OCI-LY3 (cell line): ENCODE measurements around the gene RFX3.

Experiments used
- H2AFZ ChIP-seq: fragments of 200-600, 300-600 bp; shearing (Covaris generic); 2 replicates; pipeline ENCODE4 v1.6.0; 2014; ENCODE audit warnings: antibody characterized with exemption, low read depth, low read length
- H3K27ac ChIP-seq: fragments of 200-600, 300-600 bp; sonication (generic); 2 replicates; pipeline ENCODE4 v1.5.1; 2014; ENCODE audit warnings: mild to moderate bottlenecking, low read length, moderate library complexity, mixed read lengths
- H3K27me3 ChIP-seq: fragments of 200-600, 300-600 bp; sonication (generic); 2 replicates; pipeline ENCODE4 v1.6.1; 2014; ENCODE audit warnings: low read depth, low read length, mixed read lengths
- H3K36me3 ChIP-seq: fragments of 200-600, 300-600 bp; sonication (generic); replicated peaks from 2 replicates; pipeline ENCODE3; 2014; ENCODE audit warnings: low read depth, low read length, mixed read lengths
- H3K4me1 ChIP-seq: fragments of 300-600, 200-600 bp; sonication (generic); 2 replicates; pipeline ENCODE4 v1.6.1; 2014; ENCODE audit warnings: low read length, mixed read lengths
- H3K4me2 ChIP-seq: fragments of 200-600, 300-600 bp; sonication (generic); 2 replicates; pipeline ENCODE4 v1.6.1; 2014; ENCODE audit warnings: low read length, mixed read lengths
- H3K4me3 ChIP-seq: fragments of 300-600, 200-600 bp; sonication (generic); 2 replicates; pipeline ENCODE4 v1.5.1; 2014; ENCODE audit warnings: antibody characterized with exemption, mild to moderate bottlenecking, low read length, moderate library complexity
- H3K79me2 ChIP-seq: fragments of 300-600, 200-600 bp; shearing (Covaris generic); 2 replicates; pipeline ENCODE4 v1.6.1; 2014; ENCODE audit warnings: mild to moderate bottlenecking, low read length, mixed read lengths
- H3K9ac ChIP-seq: fragments of 300-600, 200-600 bp; shearing (Covaris generic); 2 replicates; pipeline ENCODE4 v1.6.0; 2014; ENCODE audit warnings: mild to moderate bottlenecking, low read length, moderate library complexity
- H3K9me3 ChIP-seq: fragments of 200-600, 300-600 bp; shearing (Covaris generic); 2 replicates; pipeline ENCODE4 v1.6.1; 2014; ENCODE audit warnings: low read length, mixed read lengths; ENCODE audit not compliant: insufficient read depth
- H4K20me1 ChIP-seq: fragments of 200-600, 300-600 bp; sonication (generic); 2 replicates; pipeline ENCODE4 v1.6.1; 2016; ENCODE audit warnings: low read length, mixed read lengths; ENCODE audit not compliant: insufficient read depth
- EZH2phosphoT487 ChIP-seq: fragments of 200-600 bp; shearing (Covaris generic); IDR thresholded peaks from 2 replicates; pipeline ENCODE4 v1.6.1; 2018; ENCODE audit warnings: antibody characterized with exemption, mixed run types, low read depth
- TF ChIP-seq, protein P1 (sequence below): fragments of 200-600, 300-600 bp; sonication (generic); IDR thresholded peaks from 2 replicates; pipeline ENCODE4 v1.5.1; 2014; ENCODE audit warnings: antibody characterized with exemption, low read length, low read depth

RFX3 gene

DNA sequence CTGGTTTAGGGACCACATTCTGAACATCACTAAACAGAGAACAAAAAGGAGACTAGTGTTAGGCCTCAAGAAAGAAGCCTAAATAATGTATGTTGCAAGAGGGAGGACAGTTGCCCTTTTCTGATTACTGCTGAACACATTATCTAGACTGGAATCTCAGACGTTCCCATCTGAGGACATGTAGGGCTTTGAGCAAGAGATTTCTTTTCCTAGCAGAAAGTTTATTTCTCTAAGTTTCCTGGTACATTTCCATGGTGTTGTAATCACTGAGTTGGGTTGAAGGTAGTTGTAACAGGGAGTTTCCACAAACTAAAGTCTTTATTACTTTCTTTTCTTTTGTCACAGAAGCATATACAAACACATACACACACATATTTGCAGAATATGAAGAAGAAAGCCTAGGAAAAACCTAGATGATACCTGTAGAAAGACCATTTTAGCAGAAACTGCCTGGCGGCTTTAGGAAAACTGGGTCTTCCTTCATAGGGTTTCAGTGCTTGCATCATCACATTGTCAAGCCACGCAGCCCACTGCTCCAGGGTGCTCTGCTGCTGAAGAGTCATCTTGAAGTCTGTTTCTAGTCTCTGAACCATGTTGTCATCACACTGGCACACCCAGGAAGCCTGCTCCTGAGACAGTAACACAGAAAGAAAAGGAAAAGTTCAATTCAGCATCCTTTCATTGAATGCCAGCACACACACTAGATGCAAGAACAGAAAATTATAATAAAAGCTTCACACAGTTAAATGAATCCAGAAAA is 269.1 kb downstream of the RFX3 start:
- H3K9ac ChIP-seq: no peak overlapping the region
- no peak overlapping the region for H3K4me2 ChIP-seq
- H3K4me1 ChIP-seq: peaks cover 5% of the 10 kb centered on the region
- H3K79me2 ChIP-seq: no peaks in the 10 kb centered on the region
- no peak overlapping the region for H2AFZ ChIP-seq
- H3K36me3 ChIP-seq: no peaks in the 10 kb centered on the region
- H3K9me3 ChIP-seq: no peaks in the 10 kb centered on the region
- H3K27ac ChIP-seq: no peak overlapping the region
- no peak overlapping the region for H3K4me3 ChIP-seq
- H3K27me3 ChIP-seq: peaks cover 10% of the 10 kb centered on the region; the same call in 1 of the 2 replicates
- no peaks in the 10 kb centered on the region for H4K20me1 ChIP-seq
- TF ChIP-seq EZH2phosphoT487: no peak
- TF ChIP-seq, protein P1, sequence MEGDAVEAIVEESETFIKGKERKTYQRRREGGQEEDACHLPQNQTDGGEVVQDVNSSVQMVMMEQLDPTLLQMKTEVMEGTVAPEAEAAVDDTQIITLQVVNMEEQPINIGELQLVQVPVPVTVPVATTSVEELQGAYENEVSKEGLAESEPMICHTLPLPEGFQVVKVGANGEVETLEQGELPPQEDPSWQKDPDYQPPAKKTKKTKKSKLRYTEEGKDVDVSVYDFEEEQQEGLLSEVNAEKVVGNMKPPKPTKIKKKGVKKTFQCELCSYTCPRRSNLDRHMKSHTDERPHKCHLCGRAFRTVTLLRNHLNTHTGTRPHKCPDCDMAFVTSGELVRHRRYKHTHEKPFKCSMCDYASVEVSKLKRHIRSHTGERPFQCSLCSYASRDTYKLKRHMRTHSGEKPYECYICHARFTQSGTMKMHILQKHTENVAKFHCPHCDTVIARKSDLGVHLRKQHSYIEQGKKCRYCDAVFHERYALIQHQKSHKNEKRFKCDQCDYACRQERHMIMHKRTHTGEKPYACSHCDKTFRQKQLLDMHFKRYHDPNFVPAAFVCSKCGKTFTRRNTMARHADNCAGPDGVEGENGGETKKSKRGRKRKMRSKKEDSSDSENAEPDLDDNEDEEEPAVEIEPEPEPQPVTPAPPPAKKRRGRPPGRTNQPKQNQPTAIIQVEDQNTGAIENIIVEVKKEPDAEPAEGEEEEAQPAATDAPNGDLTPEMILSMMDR: no peak

DNA sequence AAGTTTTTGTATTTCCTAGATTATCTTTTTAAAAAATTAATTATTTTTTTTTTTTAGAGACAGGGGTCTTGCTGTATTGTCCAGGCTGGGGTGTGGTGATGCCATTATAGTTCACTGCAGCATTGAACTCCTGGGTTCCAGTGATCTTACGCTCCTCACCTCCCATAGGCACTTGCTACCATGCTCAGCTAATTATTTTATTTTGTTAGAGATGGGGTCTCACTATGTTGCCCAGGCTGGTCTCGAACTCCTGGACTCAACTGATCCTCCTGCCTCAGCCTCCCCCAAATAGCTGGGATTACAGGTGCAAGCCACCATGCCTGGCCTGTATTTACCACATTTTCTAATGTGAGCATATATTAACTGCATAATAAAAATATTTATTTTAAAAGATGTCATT is 274.5 kb downstream of the RFX3 start:
- H3K27ac ChIP-seq: no peak overlapping the region
- H3K4me2 ChIP-seq: no peak overlapping the region
- TF ChIP-seq EZH2phosphoT487: no peak
- TF ChIP-seq, protein P1: no peak
- no peaks in the 10 kb centered on the region for H4K20me1 ChIP-seq
- H3K9me3 ChIP-seq: no peaks in the 10 kb centered on the region
- no peak overlapping the region for H3K4me3 ChIP-seq
- no peaks in the 10 kb centered on the region for H3K79me2 ChIP-seq
- no peaks in the 10 kb centered on the region for H3K36me3 ChIP-seq
- H3K9ac ChIP-seq: no peak overlapping the region
- H3K27me3 ChIP-seq: no peaks in the 10 kb centered on the region
- no peaks in the 10 kb centered on the region for H3K4me1 ChIP-seq
- no peak overlapping the region for H2AFZ ChIP-seq

DNA sequence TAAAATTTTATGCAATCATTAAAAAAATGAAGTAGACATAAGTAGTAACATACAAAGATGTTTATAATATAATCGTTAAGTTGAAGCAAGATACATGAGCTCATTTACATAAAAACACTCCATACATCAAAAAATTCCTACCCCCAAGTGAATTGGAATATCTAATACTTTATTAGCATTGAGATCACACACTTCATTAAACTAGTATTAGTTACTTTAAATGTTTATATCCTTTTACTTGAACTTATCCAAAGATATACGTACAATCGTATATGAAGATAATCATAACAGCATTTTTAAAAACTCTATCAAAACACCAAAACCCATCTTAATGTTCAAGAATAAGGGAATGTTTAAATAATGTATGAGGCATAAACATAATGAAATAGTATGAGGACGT is 275.1 kb downstream of the RFX3 start:
- H3K27ac ChIP-seq: no peak overlapping the region
- H3K9me3 ChIP-seq: no peaks in the 10 kb centered on the region
- H3K27me3 ChIP-seq: no peaks in the 10 kb centered on the region
- H3K4me3 ChIP-seq: no peak overlapping the region
- H2AFZ ChIP-seq: no peak overlapping the region
- TF ChIP-seq EZH2phosphoT487: no peak
- TF ChIP-seq, protein P1: no peak
- no peaks in the 10 kb centered on the region for H3K79me2 ChIP-seq
- no peak overlapping the region for H3K4me2 ChIP-seq
- no peaks in the 10 kb centered on the region for H4K20me1 ChIP-seq
- H3K9ac ChIP-seq: no peak overlapping the region
- H3K36me3 ChIP-seq: no peaks in the 10 kb centered on the region
- H3K4me1 ChIP-seq: peaks cover 3% of the 10 kb centered on the region

DNA sequence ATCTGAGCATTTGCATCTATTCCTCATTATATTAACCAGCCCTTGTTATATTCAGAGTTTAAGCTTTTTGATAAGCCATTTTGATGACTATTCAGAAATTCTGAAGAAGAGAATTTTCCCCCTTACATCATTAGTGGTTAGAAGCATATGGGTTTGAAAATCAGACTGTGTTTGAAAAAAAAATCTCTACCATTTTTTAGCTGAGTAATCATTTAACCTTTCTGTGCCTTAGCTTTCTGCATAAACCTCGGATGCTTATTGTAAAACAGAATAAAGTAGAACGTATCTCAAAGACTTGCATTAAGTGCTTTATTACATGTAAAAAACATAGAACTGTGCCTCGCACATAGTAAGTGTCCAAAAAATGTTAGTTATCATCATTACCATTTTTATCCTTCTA is 278.6 kb downstream of the RFX3 start:
- Histone ChIP-seq H4K20me1 (no peaks in the 10 kb centered on the region), H3K9ac (no peak overlapping the region), H3K4me1 (peaks cover 28% of the 10 kb centered on the region), H3K36me3 (no peaks in the 10 kb centered on the region), H2AFZ (no peak overlapping the region), H3K27ac (no peak overlapping the region), H3K4me3 (no peak overlapping the region), H3K79me2 (no peaks in the 10 kb centered on the region), H3K4me2 (no peak overlapping the region), H3K9me3 (no peaks in the 10 kb centered on the region), H3K27me3 (no peaks in the 10 kb centered on the region)
- TF ChIP-seq, protein P1: no peak
